Subcutaneous abdominal adipose tissue (tissue), 5 donors: ENCODE results near the gene OR6K6.

Source experiments
- H3K27ac ChIP-seq: one replicate; pipeline ENCODE4 v1.7.0; 2013; ENCODE audit warnings: low read depth, mild to moderate bottlenecking, inconsistent platforms, low read length, moderate library complexity
- H3K27me3 ChIP-seq, 5 donors: one replicate each; pipeline ENCODE4 v1.7.0; 2013; ENCODE audit warnings: low read length in 5 of 5, inconsistent platforms in 1 of 5; ENCODE audit not compliant: control insufficient read depth in 5 of 5, insufficient read depth in 4 of 5
- H3K36me3 ChIP-seq, 5 donors: one replicate each; pipeline ENCODE4 v1.7.0; 2013; ENCODE audit warnings: low read length in 5 of 5; ENCODE audit not compliant: control insufficient read depth in 5 of 5, insufficient read depth in 5 of 5
- H3K4me1 ChIP-seq, 5 donors: one replicate each; pipeline ENCODE4 v1.7.0; 2013; ENCODE audit warnings: low read length in 5 of 5, mild to moderate bottlenecking in 3 of 5, moderate library complexity in 1 of 5; ENCODE audit not compliant: control insufficient read depth in 5 of 5, insufficient read depth in 5 of 5
- H3K4me3 ChIP-seq, 5 donors: one replicate each; pipeline ENCODE4 v1.7.0; 2013; ENCODE audit warnings: low read length in 5 of 5, low read depth in 1 of 5
- H3K9ac ChIP-seq, 5 donors: one replicate each; pipeline ENCODE4 v1.7.0; 2013; ENCODE audit warnings: low read length in 5 of 5, mild to moderate bottlenecking in 4 of 5, moderate library complexity in 3 of 5
- H3K9me3 ChIP-seq, 5 donors: one replicate each; pipeline ENCODE4 v1.7.0; 2013; ENCODE audit warnings: low read length in 5 of 5; ENCODE audit not compliant: control insufficient read depth in 5 of 5
- donor health status: healthy.
- donor health status: healthy.
- donor health status: healthy.
- donor health status: healthy.
- donor health status: healthy.

OR6K6 gene

DNA sequence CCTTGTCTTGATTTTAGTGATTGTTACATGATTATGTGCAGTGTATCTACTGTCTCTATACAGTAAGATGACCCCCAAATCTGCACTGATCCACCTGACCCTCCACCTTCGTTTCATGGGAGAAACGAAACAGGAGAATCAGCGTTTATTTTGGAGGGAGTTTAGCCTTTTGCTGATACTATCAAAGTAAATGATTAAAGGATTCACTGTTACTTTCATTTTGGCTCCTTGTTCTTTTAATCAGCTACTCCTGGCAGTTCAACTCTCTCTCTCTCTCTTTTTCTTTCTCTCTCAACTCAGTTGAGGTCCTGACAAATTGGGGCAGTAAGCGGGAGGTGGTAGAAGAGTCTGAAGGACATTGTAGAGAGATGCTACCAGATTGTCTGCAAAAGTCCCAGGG, 24.1 kb upstream of the OR6K6 start:
- Histone ChIP-seq H3K4me3 (no peak overlapping the region), H3K27ac (no peak overlapping the region), H3K9me3 (no peaks in the 10 kb centered on the region), H3K27me3 (no peaks in the 10 kb centered on the region), H3K36me3 (no peaks in the 10 kb centered on the region), H3K9ac (no peak overlapping the region), H3K4me1 (no peaks in the 10 kb centered on the region)

GRCh38 chr1:158731707-158732106, 22.8 kb upstream of the OR6K6 start:
- Histone ChIP-seq H3K9ac (no peak overlapping the region), H3K27me3 (no peaks in the 10 kb centered on the region), H3K36me3 (no peaks in the 10 kb centered on the region), H3K4me3 (no peak overlapping the region), H3K4me1 (no peaks in the 10 kb centered on the region), H3K9me3 (no peaks in the 10 kb centered on the region), H3K27ac (no peak overlapping the region)

GRCh38 chr1:158732524-158732923, 22.0 kb upstream of the OR6K6 start:
- Histone ChIP-seq H3K36me3 (no peaks in the 10 kb centered on the region), H3K27ac (no peak overlapping the region), H3K9me3 (no peaks in the 10 kb centered on the region), H3K4me1 (no peaks in the 10 kb centered on the region), H3K27me3 (no peaks in the 10 kb centered on the region), H3K9ac (no peak overlapping the region), H3K4me3 (no peak overlapping the region)

DNA sequence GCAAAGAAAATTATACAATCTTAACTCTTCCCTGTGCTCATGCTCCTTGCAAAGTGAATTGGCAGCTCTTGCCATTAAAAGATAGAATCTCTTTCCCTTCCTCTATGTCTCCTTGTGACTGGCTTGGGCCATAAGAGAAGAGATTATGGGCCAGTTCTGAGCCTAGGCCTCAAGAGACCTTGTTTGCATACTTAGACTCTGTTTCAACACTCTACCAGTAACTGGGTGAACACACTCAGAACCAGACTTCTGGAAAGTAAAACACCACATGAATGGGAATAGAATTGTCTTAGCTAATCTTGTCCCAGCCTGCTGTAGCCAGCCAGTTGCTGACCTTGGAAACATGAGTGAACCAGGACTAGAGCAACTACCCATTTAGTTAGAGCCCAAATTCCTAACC, 18.7 kb upstream of the OR6K6 start:
- H3K27me3 ChIP-seq: no peaks in the 10 kb centered on the region
- H3K4me1 ChIP-seq: no peaks in the 10 kb centered on the region
- no peaks in the 10 kb centered on the region for H3K36me3 ChIP-seq
- no peaks in the 10 kb centered on the region for H3K9me3 ChIP-seq
- H3K4me3 ChIP-seq: no peak overlapping the region
- no peak overlapping the region for H3K27ac ChIP-seq
- no peak overlapping the region for H3K9ac ChIP-seq

DNA sequence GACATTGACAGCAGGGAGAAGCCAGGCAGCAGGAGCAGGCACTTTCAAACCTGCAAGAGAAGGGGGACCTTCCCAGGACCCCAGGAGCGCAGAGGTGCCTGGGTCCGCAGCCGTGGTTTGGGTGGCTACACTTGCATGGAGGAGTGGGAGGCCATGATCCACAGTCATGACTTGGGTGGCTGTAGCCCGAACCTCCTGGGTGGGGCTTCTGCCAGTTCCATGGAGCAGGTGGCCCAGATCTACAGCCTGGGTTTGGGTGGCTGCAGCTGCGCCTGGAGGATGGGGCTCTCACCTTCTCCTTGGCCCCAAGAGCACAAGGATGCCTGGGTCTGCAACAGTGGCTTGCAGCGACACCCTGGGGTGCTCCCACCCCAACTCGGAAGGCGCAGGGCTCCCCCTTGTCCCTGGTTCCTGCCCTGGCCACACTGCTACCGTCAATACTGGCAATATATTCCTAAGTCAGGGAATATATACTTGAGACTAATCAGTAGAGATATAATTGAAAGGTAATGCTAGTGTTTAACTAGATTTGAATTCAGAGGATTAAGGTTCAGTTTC, 2.3 kb upstream of the OR6K6 start:
- Histone ChIP-seq H3K9me3 (no peaks in the 10 kb centered on the region), H3K9ac (no peak overlapping the region), H3K4me3 (no peak overlapping the region), H3K36me3 (no peaks in the 10 kb centered on the region), H3K4me1 (no peaks in the 10 kb centered on the region), H3K27me3 (peaks cover 0 to 4% (median 0%) of the 10 kb centered on the region in 5 donors), H3K27ac (no peak overlapping the region)

DNA sequence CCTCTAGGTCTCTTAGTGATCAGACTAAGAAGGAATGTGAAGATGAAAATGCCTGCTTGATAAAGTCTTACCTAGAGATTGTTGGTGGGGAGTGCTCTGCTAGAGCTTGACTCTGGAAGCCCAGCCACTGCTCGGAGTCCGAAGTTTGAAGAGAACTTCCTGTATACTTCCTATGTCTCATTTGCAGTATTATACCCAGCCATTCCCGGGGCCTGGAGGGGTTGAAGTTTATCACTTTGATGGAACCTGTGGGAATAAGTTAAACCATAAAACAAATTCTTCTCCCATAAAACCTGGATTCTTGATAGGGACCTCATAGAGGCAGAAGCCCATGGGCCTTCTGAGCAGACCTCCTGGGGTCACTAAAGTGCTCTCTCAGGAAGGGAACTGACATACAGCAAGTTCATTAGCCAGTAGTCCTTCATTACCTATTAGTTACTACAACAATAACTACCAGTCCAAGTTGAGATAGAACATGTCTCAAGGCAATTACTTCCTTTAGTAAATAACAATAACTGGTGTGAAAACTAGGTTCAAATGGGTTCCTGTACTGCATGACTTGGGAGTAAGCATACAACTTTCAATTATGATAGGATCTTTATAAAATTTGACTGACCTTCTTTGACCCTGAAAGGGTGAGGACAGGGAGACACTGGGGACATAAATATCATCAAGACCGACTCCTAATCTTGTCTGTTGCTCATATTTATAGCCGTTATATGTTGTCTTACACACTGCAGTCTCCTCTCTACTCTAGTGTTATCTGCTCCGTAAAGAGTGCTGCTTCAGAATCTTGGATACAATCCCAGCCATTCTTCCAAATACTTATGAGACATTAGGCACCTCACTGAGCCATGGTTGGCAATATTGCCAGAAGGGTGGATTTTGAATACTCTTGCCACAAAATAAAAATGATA, 17.7 kb downstream of the OR6K6 start, which contains the start of gene OR6N1:
Gene OR6N1 (minus strand): TSS at position 246 of the 917 bp plus-strand sequence. CDS start 5,513 bp downstream, outside the sequence.
- Histone ChIP-seq H3K36me3 (no peaks in the 10 kb centered on the region), H3K4me1 (no peaks in the 10 kb centered on the region)

GRCh38 chr1:158781104-158781503, 26.6 kb downstream of the OR6K6 start, which contains the start of gene OR6N2:
Gene OR6N2 (minus strand): TSS chr1:158781204. CDS start chr1:158777635, 3,569 bp downstream.
- Histone ChIP-seq H3K4me1 (no peaks in the 10 kb centered on the region), H3K27ac (no peak within 1 kb of the TSS), H3K36me3 (no peaks in the 10 kb centered on the region), H3K9me3 (no peaks in the 10 kb centered on the region), H3K9ac (no peak within 1 kb of the TSS), H3K27me3 (no peaks in the 10 kb centered on the region), H3K4me3 (no peak within 1 kb of the TSS)

More for the DNA sequence above, 17.7 kb downstream of the OR6K6 start, which contains the start of gene OR6N1:
- Histone ChIP-seq H3K27ac (no peak within 1 kb of the TSS), H3K27me3 (no peaks in the 10 kb centered on the region), H3K9me3 (no peaks in the 10 kb centered on the region), H3K4me3 (no peak within 1 kb of the TSS), H3K9ac (no peak within 1 kb of the TSS)

DNA sequence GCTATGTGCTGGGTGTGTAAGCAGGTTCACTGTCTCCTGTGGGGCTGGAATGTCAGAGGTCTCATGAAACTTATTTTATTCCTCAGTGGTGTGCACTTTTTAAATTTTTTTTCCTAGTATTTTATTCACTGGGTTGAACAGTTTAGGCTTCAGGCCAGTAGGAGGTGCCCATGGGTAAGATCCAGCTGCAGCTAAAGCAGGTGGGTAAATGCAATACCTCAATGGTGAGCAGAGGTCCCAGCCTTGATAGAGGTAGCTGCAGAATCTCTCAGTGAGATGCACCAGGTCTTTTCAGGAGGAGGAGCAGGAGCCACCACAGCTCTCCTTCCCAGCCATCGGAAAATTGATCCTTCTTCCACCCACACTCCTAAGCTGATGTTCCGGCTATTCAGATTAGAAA, 39.1 kb downstream of the OR6K6 start:
- peaks cover 0 to 12% (median 0%) of the 10 kb centered on the region in 5 donors for H3K4me1 ChIP-seq
- H3K27ac ChIP-seq: no peak overlapping the region
- peaks cover 0 to 4% (median 0%) of the 10 kb centered on the region in 5 donors for H3K9me3 ChIP-seq
- no peaks in the 10 kb centered on the region for H3K27me3 ChIP-seq
- no peak overlapping the region for H3K4me3 ChIP-seq
- H3K36me3 ChIP-seq: no peaks in the 10 kb centered on the region
- H3K9ac ChIP-seq: no peak overlapping the region

DNA sequence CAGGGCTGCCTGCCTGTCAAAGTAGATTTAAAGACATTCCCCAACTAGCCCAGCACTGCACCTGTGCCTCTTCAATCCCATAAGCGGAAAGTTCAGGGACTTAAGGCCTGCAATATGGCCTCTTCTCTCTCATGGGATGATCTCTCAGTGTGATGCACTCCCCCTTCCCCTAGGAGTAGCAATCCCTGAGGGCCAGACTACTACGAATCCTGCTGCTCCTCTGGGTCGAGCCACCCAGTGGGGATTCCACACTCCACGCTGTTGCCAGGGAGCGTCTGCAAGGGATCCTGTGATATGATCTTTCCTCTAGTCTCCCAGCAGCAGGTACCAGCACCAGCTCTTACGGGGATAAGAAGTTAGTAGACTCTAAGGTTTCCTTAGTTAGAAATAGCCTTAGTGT, 39.7 kb downstream of the OR6K6 start:
- no peak overlapping the region for H3K27ac ChIP-seq
- no peaks in the 10 kb centered on the region for H3K36me3 ChIP-seq
- H3K27me3 ChIP-seq: no peaks in the 10 kb centered on the region
- H3K9me3 ChIP-seq: no peaks in the 10 kb centered on the region
- H3K9ac ChIP-seq: no peak overlapping the region
- peaks cover 0 to 12% (median 0%) of the 10 kb centered on the region in 5 donors for H3K4me1 ChIP-seq
- no peak overlapping the region for H3K4me3 ChIP-seq

DNA sequence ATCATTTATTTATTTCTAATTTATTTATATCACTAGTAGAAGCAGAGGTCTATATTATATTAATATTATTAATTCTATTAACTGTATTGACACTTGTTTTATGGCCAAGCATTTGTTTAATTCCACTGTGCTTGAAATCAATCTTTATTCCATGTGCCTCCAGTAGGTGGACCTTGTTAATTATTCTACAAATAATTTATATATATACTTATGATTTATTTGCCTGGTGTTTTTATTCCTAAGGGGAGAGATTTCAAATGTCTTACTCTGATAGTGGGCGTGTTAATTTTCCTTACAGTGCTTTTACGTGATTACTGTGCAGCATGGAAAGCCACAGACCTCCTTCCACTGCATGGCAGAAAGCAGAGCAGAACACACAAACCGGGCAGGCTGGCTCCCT, 44.0 kb downstream of the OR6K6 start:
- H3K4me3 ChIP-seq: no peak overlapping the region
- H3K9me3 ChIP-seq: no peaks in the 10 kb centered on the region
- peaks cover 0 to 3% (median 0%) of the 10 kb centered on the region in 5 donors for H3K27me3 ChIP-seq
- peaks cover 0 to 12% (median 0%) of the 10 kb centered on the region in 5 donors for H3K4me1 ChIP-seq
- no peak overlapping the region for H3K9ac ChIP-seq
- no peaks in the 10 kb centered on the region for H3K36me3 ChIP-seq
- H3K27ac ChIP-seq: no peak overlapping the region
